KMS-11 (cell line): ENCODE measurements around the gene ZNF716.

ENCODE experiments used
- H2AFZ ChIP-seq: fragments of 200-600 bp; sonication (generic); 2 replicates; pipeline ENCODE4 v1.6.1; 2016; ENCODE audit warnings: antibody characterized with exemption, mixed run types, low read depth
- H3K27ac ChIP-seq: fragments of 200-600 bp; sonication (generic); 2 replicates; pipeline ENCODE4 v1.6.1; 2016; ENCODE audit warnings: mild to moderate bottlenecking, mixed run types
- H3K27me3 ChIP-seq: fragments of 200-600 bp; sonication (generic); 2 replicates; pipeline ENCODE4 v1.6.1; 2017; ENCODE audit warnings: mild to moderate bottlenecking, low read depth, mixed run types, moderate library complexity; ENCODE audit not compliant: insufficient read depth
- H3K36me3 ChIP-seq: fragments of 200-600 bp; sonication (generic); 2 replicates; pipeline ENCODE4 v1.6.1; 2017; ENCODE audit warnings: mild to moderate bottlenecking, mixed run types; ENCODE audit not compliant: insufficient read depth
- H3K4me1 ChIP-seq: fragments of 200-600 bp; sonication (generic); 2 replicates; pipeline ENCODE4 v1.6.1; 2016; ENCODE audit warnings: mild to moderate bottlenecking, low read depth, mixed run types; ENCODE audit not compliant: poor library complexity, severe bottlenecking
- H3K4me2 ChIP-seq: fragments of 200-600 bp; sonication (generic); 2 replicates; pipeline ENCODE4 v1.7.0; 2016; ENCODE audit warnings: mild to moderate bottlenecking, mixed run types
- H3K4me3 ChIP-seq: fragments of 200-600 bp; sonication (generic); IDR thresholded peaks from 2 replicates; pipeline ENCODE4 v1.6.1; 2017; ENCODE audit warnings: low read depth, low read length, mixed read lengths; ENCODE audit not compliant: insufficient read depth
- H3K79me2 ChIP-seq: fragments of 200-600 bp; sonication (generic); 2 replicates; pipeline ENCODE4 v1.6.1; 2016; ENCODE audit warnings: low read depth, mixed run types; ENCODE audit not compliant: insufficient read depth
- H3K9ac ChIP-seq: fragments of 200-600 bp; sonication (generic); 2 replicates; pipeline ENCODE4 v1.6.1; 2016; ENCODE audit warnings: mild to moderate bottlenecking, mixed run types
- H4K20me1 ChIP-seq: fragments of 200-600 bp; sonication (generic); 2 replicates; pipeline ENCODE4 v1.6.1; 2016; ENCODE audit warnings: mild to moderate bottlenecking, mixed run types; ENCODE audit not compliant: insufficient read depth
- TF ChIP-seq, protein P1 (sequence below): fragments of 200-600 bp; sonication (generic); conservative IDR thresholded peaks from 2 replicates; pipeline ENCODE4 v1.6.1; 2017; ENCODE audit warnings: low read depth, mild to moderate bottlenecking, antibody characterized with exemption, low read length, moderate library complexity, mixed read lengths

Gene ZNF716

DNA sequence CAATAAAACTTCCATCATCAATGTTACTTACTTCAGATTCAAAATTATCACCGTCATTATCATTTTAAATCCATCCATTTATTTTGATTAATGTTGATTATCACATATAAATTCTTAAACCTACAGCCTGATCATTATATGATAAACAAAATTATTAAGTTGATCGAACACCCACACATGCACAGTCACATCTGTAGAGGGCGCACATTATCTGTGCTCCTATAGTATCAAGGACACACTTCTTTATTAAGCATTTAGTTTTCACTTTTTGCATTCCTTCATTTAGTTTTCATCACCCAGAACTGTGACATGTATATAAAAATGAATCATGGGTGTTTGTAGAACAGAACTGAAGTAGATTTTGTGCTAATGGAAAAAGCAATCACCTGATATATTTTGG is 26.2 kb upstream of the ZNF716 start:
- H3K4me1 ChIP-seq, result no peaks in the 10 kb centered on the region
- H3K4me2 ChIP-seq, result no peak overlapping the region
- H3K36me3 ChIP-seq, result no peaks in the 10 kb centered on the region
- no peaks in the 10 kb centered on the region for H3K79me2 ChIP-seq
- H2AFZ ChIP-seq, result no peak overlapping the region
- no peaks in the 10 kb centered on the region for H4K20me1 ChIP-seq
- TF ChIP-seq, protein P1, sequence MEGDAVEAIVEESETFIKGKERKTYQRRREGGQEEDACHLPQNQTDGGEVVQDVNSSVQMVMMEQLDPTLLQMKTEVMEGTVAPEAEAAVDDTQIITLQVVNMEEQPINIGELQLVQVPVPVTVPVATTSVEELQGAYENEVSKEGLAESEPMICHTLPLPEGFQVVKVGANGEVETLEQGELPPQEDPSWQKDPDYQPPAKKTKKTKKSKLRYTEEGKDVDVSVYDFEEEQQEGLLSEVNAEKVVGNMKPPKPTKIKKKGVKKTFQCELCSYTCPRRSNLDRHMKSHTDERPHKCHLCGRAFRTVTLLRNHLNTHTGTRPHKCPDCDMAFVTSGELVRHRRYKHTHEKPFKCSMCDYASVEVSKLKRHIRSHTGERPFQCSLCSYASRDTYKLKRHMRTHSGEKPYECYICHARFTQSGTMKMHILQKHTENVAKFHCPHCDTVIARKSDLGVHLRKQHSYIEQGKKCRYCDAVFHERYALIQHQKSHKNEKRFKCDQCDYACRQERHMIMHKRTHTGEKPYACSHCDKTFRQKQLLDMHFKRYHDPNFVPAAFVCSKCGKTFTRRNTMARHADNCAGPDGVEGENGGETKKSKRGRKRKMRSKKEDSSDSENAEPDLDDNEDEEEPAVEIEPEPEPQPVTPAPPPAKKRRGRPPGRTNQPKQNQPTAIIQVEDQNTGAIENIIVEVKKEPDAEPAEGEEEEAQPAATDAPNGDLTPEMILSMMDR, result 0 out of 2 replicates have a peak, but pooled peaks have one; percentile 25
- no peak overlapping the region for H3K4me3 ChIP-seq
- no peak overlapping the region for H3K9ac ChIP-seq
- H3K27me3 ChIP-seq, result no peaks in the 10 kb centered on the region
- H3K27ac ChIP-seq, result no peak overlapping the region

DNA sequence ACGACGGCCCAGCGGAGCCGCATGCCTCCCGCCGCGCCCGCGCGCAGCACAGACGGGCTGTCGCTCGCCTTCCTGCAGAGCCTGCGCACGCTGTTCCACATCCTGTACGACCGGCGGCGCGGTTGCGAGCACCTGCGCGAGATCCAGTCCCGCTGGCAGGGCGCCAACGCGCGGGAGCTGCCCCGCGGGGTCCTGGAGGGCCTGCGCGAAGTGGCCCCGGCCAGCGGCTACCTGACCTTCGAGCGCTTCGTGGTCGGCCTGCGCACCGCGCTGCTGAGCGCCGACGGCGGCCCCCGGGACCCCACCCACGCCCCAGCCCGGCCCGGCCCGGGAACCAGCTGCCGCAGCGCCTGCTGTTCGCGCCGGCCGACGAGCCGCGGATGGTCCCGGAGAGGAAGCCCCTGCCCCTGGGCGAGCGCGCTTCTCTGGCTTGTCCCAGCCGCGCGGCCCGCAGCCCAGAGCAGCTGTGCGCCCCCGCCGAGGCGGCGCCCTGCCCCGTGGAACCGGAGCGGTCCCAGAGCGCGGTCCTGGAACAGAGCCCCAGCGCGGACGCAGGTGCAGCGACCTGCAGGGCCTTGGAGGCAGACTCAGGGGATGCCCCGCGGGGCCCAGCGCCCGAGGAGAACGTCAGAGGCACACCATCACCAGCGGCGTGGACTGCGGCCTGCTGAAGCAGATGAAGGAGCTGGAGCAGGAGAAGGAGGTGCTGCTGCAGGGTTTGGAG is 25.3 kb upstream of the ZNF716 start:
- TF ChIP-seq, protein P1, result no peak
- Histone ChIP-seq H3K9ac (no peak overlapping the region), H3K27me3 (no peaks in the 10 kb centered on the region), H4K20me1 (no peaks in the 10 kb centered on the region), H3K4me3 (no peak overlapping the region), H3K79me2 (no peaks in the 10 kb centered on the region), H3K36me3 (no peaks in the 10 kb centered on the region), H3K4me2 (no peak overlapping the region), H3K4me1 (no peaks in the 10 kb centered on the region), H2AFZ (no peak overlapping the region), H3K27ac (no peak overlapping the region)

DNA sequence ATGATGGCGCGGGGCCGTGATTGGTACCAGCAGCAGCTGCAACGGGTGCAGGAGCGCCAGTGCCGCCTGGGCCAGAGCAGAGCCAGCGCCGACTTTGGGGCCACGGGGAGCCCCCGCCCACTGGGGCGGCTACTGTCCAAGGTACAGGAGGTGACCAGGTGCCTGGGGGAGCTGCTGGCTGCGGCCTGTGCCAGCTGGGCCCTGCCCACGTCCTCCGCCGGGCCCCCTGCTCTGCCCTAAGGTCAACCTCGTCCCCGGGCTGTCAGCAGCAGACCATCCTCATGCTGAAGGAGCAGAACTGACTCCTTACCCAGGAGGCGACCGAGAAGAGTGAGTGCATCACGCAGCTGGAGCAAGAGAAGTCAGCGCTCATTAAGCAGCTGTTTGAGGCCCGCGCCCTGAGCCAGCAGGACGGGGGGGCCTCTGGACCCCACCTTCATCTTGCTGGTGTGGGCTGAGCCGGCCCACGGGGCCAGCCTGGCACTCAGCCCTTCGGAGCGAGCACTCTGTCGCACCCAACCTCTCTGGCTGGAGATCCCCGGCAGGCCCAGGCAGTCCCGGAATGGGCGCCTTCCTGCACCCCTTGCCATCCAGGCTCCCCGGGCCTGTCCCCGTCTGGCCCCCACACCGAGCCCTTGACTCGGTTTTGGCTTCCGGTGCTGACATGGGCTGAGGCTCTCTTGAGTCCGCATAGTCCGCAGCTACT is 24.6 kb upstream of the ZNF716 start:
- TF ChIP-seq, protein P1, result no peak
- Histone ChIP-seq H3K36me3 (no peaks in the 10 kb centered on the region), H3K9ac (no peak overlapping the region)

DNA sequence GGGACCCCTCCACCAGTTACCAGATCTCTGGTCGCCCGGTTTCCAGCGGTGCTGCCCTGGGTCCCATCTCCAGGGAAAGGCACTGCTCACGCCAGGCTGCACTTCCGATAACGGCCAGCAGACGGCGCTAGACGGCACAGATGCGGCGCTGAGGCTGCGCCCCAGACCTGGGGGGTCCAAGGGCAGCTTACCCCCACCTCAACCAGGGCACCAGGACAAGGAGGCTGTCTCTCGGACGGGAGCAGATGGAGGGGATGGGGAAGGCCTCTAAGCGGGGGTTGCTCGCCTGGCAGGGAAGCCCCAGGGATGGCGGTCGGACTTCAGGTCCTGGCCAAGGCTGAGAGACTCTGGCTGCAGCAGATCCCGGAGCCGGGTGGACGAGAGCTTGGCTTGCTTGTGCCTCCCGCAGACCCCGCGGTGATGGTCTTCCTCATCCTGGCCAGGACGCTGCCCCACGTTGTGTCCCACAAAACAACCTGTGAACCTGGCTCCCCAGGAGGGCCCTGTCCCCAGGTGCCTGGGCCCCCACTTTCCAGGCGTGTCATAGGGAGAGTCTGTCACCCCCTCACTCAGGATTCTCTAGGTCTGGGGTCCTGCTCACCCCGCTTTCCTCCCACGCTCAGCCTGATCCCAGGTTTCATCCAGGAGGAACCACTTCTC is 23.9 kb upstream of the ZNF716 start:
- H2AFZ ChIP-seq, result no peak overlapping the region

More for the DNA sequence above, 24.6 kb upstream of the ZNF716 start:
- no peaks in the 10 kb centered on the region for H3K4me1 ChIP-seq
- no peak overlapping the region for H2AFZ ChIP-seq
- no peak overlapping the region for H3K27ac ChIP-seq
- H3K4me3 ChIP-seq, result no peak overlapping the region
- H3K79me2 ChIP-seq, result no peaks in the 10 kb centered on the region
- H3K27me3 ChIP-seq, result no peaks in the 10 kb centered on the region
- H4K20me1 ChIP-seq, result no peaks in the 10 kb centered on the region
- H3K4me2 ChIP-seq, result no peak overlapping the region

More for the DNA sequence above, 23.9 kb upstream of the ZNF716 start:
- Histone ChIP-seq H3K36me3 (no peaks in the 10 kb centered on the region), H3K4me1 (no peaks in the 10 kb centered on the region), H3K4me3 (no peak overlapping the region), H3K79me2 (no peaks in the 10 kb centered on the region), H3K27me3 (no peaks in the 10 kb centered on the region), H4K20me1 (no peaks in the 10 kb centered on the region), H3K9ac (no peak overlapping the region), H3K4me2 (no peak overlapping the region), H3K27ac (no peak overlapping the region)
- TF ChIP-seq, protein P1, result peak; percentile 58
